ACC112 (cell line): Measurements from ENCODE around the gene TMCO4.
"Not testable (repeated sequence)": the region's sequence is repeated elsewhere in the genome, so short reads cannot be mapped to it uniquely, and the experiment has no call there.

Experiments used
- H2AFZ ChIP-seq: fragments of 200-600 bp; sonication (generic); one replicate; pipeline ENCODE4 v1.6.0; 2017; ENCODE audit warnings: antibody characterized with exemption, low read length; ENCODE audit not compliant: unreplicated experiment
- H3K27ac ChIP-seq: fragments of 200-600 bp; sonication (generic); 2 replicates; pipeline ENCODE4 v1.5.1; 2014; ENCODE audit warnings: low read depth, mild to moderate bottlenecking, antibody characterized with exemption, low read length, moderate library complexity
- H3K27me3 ChIP-seq: fragments of 200-600 bp; sonication (generic); 2 replicates; pipeline ENCODE4 v1.6.1; 2014; ENCODE audit warnings: mild to moderate bottlenecking, antibody characterized with exemption, low read length, moderate library complexity, mixed read lengths; ENCODE audit not compliant: insufficient read depth
- H3K36me3 ChIP-seq: fragments of 200-600 bp; sonication (generic); 2 replicates; pipeline ENCODE4 v1.6.1; 2016; ENCODE audit warnings: mild to moderate bottlenecking, antibody characterized with exemption, low read length, moderate library complexity, mixed read lengths; ENCODE audit not compliant: insufficient read depth
- H3K4me1 ChIP-seq: fragments of 200-600 bp; sonication (generic); one replicate; pipeline ENCODE4 v1.6.1; 2016; ENCODE audit warnings: low read length, mixed read lengths; ENCODE audit not compliant: insufficient read depth, unreplicated experiment, control insufficient read depth
- H3K4me3 ChIP-seq: fragments of 200-600 bp; sonication (generic); 2 replicates; pipeline ENCODE4 v1.5.1; 2014; ENCODE audit warnings: mild to moderate bottlenecking, low read depth, low read length
- H3K79me2 ChIP-seq: fragments of 200-600 bp; sonication (generic); one replicate; pipeline ENCODE4 v1.6.0; 2016; ENCODE audit warnings: low read length; ENCODE audit not compliant: control insufficient read depth, unreplicated experiment, insufficient read depth

Gene TMCO4

DNA sequence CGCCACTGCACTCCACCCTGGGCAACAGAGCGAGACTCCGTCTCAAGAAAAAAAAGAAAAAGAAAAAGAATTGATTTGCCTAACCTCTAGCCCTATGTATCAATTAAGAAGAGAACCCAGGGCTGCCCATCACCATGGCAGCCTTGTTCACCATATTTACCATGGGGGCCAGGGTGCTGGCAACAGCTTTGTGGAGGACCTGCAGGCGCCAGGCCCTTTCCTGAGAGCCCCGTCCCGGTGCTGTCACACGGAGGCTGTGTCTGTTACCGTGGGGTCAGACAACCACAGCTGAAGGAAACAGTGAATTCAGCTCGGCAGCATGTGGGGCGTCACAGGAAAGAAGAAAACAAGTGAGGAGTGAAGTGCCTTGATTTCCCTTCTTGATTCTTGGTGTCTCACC, 162.1 kb downstream of the TMCO4 start:
- no peak overlapping the region for H3K27ac ChIP-seq
- H3K4me3 ChIP-seq, result no peak overlapping the region
- H3K4me1 ChIP-seq, result peaks cover 18% of the 10 kb centered on the region
- no peak overlapping the region for H2AFZ ChIP-seq
- H3K36me3 ChIP-seq, result no peaks in the 10 kb centered on the region
- no peaks in the 10 kb centered on the region for H3K27me3 ChIP-seq
- H3K79me2 ChIP-seq, result no peaks in the 10 kb centered on the region

DNA sequence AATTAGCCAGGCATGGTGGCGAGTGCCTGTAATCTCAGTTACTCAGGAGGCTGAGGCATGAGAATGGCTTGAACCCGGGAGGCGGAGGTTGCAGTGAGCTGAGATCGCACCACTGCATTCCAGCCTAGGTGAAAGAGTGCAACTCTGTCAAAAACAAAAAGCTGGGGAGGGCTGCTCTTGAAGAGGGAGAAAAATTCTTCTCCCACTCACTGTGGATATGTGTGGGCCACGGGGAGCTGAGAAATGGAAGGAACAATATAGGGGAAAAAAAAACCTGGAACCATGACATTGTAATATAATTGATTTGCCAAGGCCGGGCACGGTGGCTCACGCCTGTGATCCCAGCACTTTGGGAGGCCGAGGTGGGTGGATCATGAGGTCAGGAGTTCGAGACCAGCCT, 163.0 kb downstream of the TMCO4 start:
- not testable (repeated sequence) for H3K27me3 ChIP-seq, H3K27ac ChIP-seq, H3K4me3 ChIP-seq, H2AFZ ChIP-seq, H3K79me2 ChIP-seq, H3K36me3 ChIP-seq
- peaks cover 18% of the 10 kb centered on the region for H3K4me1 ChIP-seq

DNA sequence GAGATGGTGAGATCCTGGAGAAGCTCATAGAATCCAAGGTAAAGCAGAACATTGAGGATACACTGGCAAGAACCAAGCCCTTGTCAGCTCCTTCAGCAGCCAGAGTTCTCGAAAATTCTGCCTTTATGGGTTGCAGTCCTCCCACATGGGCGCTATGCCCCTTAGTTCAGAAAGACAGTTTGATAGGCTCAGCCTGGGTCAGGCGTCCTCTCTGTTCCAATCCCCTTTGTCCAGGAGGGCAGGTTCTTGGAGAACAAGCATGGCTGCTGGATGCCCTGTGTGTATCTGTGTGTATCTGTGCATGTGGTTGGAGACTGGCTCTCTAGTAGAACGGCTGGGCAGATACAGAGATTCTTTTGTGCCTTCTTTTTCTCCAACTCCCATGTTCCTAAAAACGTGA, 163.7 kb downstream of the TMCO4 start:
- Histone ChIP-seq H2AFZ (no peak overlapping the region), H3K27me3 (no peaks in the 10 kb centered on the region), H3K79me2 (no peaks in the 10 kb centered on the region), H3K4me1 (peaks cover 18% of the 10 kb centered on the region), H3K4me3 (no peak overlapping the region), H3K27ac (peak overlapping the region; percentile 10; the same call in 1 of the 2 replicates), H3K36me3 (no peaks in the 10 kb centered on the region)

DNA sequence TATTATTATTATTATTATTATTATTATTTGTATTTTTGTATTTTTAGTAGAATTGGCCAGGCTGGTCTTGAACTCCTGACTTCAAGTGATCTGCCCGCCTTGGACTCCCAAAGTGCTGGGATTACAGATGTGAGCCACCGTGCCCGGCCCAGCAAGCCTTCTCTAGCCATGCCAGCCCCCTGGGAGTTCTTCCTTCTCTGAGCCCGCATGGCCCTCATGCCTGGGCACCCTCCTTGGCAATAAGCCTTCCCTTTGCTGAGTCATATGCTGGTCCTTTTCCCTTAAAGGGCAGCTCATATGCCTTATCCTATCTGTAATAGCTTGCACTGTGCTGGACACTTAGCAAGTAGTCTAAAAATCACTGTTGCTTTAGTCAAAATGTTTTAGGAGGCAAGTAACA, 164.1 kb downstream of the TMCO4 start:
- H3K27ac ChIP-seq, result peak overlapping the region; percentile 10; the same call in 1 of the 2 replicates

DNA sequence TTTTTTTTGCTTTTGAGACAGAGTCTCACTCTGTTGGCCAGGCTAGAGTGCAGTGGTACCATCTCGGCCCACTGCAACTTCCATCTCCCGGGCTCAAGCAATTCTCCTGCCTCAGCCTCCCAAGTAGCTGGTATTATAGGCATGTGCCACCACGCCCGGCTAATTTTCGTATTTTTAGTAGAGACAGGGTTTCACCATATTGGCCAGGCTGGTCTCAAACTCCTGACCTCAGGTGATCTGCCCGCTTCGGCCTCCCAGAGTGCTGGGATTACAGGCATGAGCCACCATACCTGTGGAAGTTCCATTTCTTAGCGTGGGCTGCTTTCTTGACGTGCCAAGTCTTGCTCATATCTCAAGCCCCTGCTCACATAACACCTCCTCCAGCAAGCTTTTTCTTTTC, 164.7 kb downstream of the TMCO4 start:
- not testable (repeated sequence) for H3K4me3 ChIP-seq, H2AFZ ChIP-seq, H3K27ac ChIP-seq, H3K27me3 ChIP-seq, H3K36me3 ChIP-seq, H3K79me2 ChIP-seq
- peaks cover 10% of the 10 kb centered on the region for H3K4me1 ChIP-seq

More for the DNA sequence above, 164.1 kb downstream of the TMCO4 start:
- Histone ChIP-seq H3K36me3 (no peaks in the 10 kb centered on the region), H3K79me2 (no peaks in the 10 kb centered on the region), H3K4me3 (no peak overlapping the region), H3K27me3 (no peaks in the 10 kb centered on the region), H2AFZ (no peak overlapping the region), H3K4me1 (peaks cover 16% of the 10 kb centered on the region)

DNA sequence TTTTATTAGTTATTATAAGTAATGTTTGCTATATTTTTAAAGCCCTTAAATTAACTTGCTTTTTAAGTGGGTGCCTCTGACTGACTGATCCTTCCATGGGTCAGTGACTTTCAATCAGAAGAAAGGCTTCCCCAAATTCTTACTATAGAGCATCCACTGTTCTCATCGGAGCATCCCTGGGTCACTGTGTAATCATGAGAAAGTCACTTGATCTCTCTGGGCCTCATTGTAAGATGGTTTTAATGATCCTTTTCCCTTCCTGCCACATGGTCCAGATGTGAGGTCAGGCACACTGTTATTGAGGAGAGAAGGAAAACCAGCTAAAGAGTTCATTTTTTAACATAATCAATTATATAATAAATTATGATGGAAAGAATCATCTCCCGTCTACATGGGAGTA, 166.6 kb downstream of the TMCO4 start:
- Histone ChIP-seq H2AFZ (no peak overlapping the region), H3K27me3 (no peaks in the 10 kb centered on the region), H3K36me3 (0 out of 2 replicates have a peak, but pooled peaks cover 6% of the 10 kb centered on the region), H3K79me2 (no peaks in the 10 kb centered on the region), H3K27ac (no peak overlapping the region), H3K4me1 (peaks cover 9% of the 10 kb centered on the region), H3K4me3 (no peak overlapping the region)
